Upper lobe of left lung (tissue), 6 donors: ENCODE results near the gene GRK1. TPM values are rescaled to one million over a fixed set of nuclear protein-coding genes. Genes with fewer than 3 reads are reported as not detected.

Source experiments
- ATAC-seq, 2 donors: fragments of 200-7000 bp; cut with Tn5 transposase; one replicate each; pipeline ENCODE4 v1.9.1; 2022; ENCODE audit warnings: mild to moderate bottlenecking in 2 of 2, moderate library complexity in 2 of 2; ENCODE audit not compliant: low FRiP score in 2 of 2
- DNase-seq, 2 donors: peaks; one replicate each; pipeline ENCODE4 v3.0.0-alpha.2; 2019 to 2020
- H3K27ac ChIP-seq, 4 donors: fragments of 200-600 bp; sonication (generic); one replicate each; pipeline ENCODE4 v1.5.1; 2016 to 2019
- H3K27me3 ChIP-seq, 4 donors: fragments of 200-600 bp; sonication (generic); one replicate each; pipeline ENCODE4 v1.5.1; 2017 to 2019
- H3K36me3 ChIP-seq, 4 donors: fragments of 200-600 bp; sonication (generic); one replicate each; pipeline ENCODE4 v1.5.1; 2016 to 2019
- H3K4me1 ChIP-seq, 4 donors: fragments of 200-600 bp; sonication (generic); one replicate each; pipeline ENCODE4 v1.5.1; 2018 to 2019
- H3K4me3 ChIP-seq, 4 donors: fragments of 200-600 bp; sonication (generic); one replicate each; pipeline ENCODE4 v1.5.1; 2017 to 2019; ENCODE audit warnings: mild to moderate bottlenecking in 2 of 4, moderate library complexity in 1 of 4
- H3K9me3 ChIP-seq, 4 donors: fragments of 200-600 bp; sonication (generic); one replicate each; pipeline ENCODE4 v1.5.1; 2018 to 2019
- CTCF ChIP-seq, 6 experiments: fragments of 450-650 bp in 4 of 6; fragments of 200-600 bp in 2 of 6; sonication (generic) in 2 of 6; IDR thresholded peaks; one replicate each; pipeline ENCODE4 v1.5.1; 2016 to 2019; ENCODE audit warnings: antibody characterized with exemption in 6 of 6
- EP300 ChIP-seq, 4 donors: sonication (generic); formaldehyde crosslinking; IDR thresholded peaks; one replicate each; pipeline ENCODE4 v1.5.1; 2017; ENCODE audit warnings: antibody characterized with exemption in 4 of 4, control low read depth in 2 of 4
- POLR2A ChIP-seq, 4 donors: fragments of 450-650 bp; IDR thresholded peaks; one replicate each; pipeline ENCODE4 v1.5.1; 2016 to 2017; ENCODE audit warnings: antibody characterized with exemption in 4 of 4, mild to moderate bottlenecking in 2 of 4
- POLR2AphosphoS5 ChIP-seq, 2 donors: sonication (generic); formaldehyde crosslinking; IDR thresholded peaks; one replicate each; pipeline ENCODE4 v1.5.1; 2017; ENCODE audit warnings: antibody characterized with exemption in 2 of 2
- WGBS, 2 donors: methylation state at CpG; one replicate each; pipeline ENCODE4 v1.1.5; 2017 to 2018; 5-methylcytosine and 5-hydroxymethylcytosine counted together
- total RNA-seq, 6 donors: library from RNA; depleted of rRNA in 4 of 6; stranded (reverse); fragments of >200 nt in 4 of 6; gene quantifications; one replicate each; pipeline versions ENCODE4 v1.1.0 to v1.2.1, GENCODE V29; 2016 to 2021
- donor health status: DM: no; HTN: no; CAD: no; lungs with moderate emphysema.
- donor health status: DM: no; HTN: yes; CAD: no; lungs with severe emphysema.

The GRK1 gene
- total RNA-seq, 6 donors from 2014 or later: 0.15 to 5.2 TPM; not detected in 4

GRCh38 chr13:113647351-113648215 lies 19.4 kb upstream of the GRK1 start:
- WGBS, 2 donors: 55 to 58% methylated on average over 34 to 41 of the region's 42 CpGs
- Histone ChIP-seq H3K9me3 (no peaks in the 10 kb centered on the region), H3K36me3 (no peaks in the 10 kb centered on the region), H3K4me1 (peaks cover 7 to 21% (median 15%) of the 10 kb centered on the region in 4 donors), H3K27me3 (no peaks in the 10 kb centered on the region), H3K27ac (peak overlapping the region; percentile 68 to 92 (median 80)), H3K4me3 (peak overlapping the region in 3 of 4 donors; percentile 11 to 39 (median 29))
- ATAC-seq (peak; percentile 84 to 90), DNase-seq (peak; percentile 92 to 97)
- TF ChIP-seq POLR2AphosphoS5 (IDR thresholded peaks at IDR 0.05) (peak; percentile 38 to 84), CTCF (IDR thresholded peaks at IDR 0.05) (no peak), POLR2A (IDR thresholded peaks at IDR 0.05) (peak in 2 of 4 donors; percentile 32 to 46), EP300 (IDR thresholded peaks at IDR 0.05) (peak in 1 of 4 donors; percentile 89)

DNA sequence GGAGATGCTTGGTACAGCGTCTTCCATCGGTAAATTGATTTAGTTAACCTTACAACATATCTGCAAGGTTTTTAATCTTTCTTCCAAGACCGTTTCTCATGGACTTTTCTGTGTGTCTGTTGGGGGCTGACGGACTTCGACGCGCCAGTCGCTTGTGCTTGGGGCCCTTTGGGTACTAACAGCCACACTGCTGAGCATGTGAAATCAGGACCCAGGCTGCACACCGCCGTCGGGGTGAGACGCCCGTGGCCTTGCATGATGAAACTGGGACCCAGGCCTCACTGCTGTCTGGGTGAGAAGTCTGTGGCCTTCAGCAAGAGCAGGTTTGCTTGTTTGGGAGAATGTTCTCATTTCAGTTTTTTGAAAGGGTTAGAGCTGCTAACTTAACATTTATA lies 18.8 kb upstream of the GRK1 start:
- H3K4me1 ChIP-seq: peaks cover 7 to 21% (median 16%) of the 10 kb centered on the region in 4 donors
- TF ChIP-seq POLR2AphosphoS5 (IDR thresholded peaks at IDR 0.05) (no peak), CTCF (IDR thresholded peaks at IDR 0.05) (no peak), POLR2A (IDR thresholded peaks at IDR 0.05) (no peak), EP300 (IDR thresholded peaks at IDR 0.05) (no peak)
- H3K27ac ChIP-seq: peak overlapping the region; percentile 68 to 92 (median 80)
- H3K27me3 ChIP-seq: no peaks in the 10 kb centered on the region
- no peak for ATAC-seq
- H3K4me3 ChIP-seq: peak overlapping the region in 3 of 4 donors; percentile 11 to 39 (median 29)
- no peaks in the 10 kb centered on the region for H3K36me3 ChIP-seq
- 84 to 87% methylated on average over 13 of the region's 13 CpGs for WGBS, 2 donors
- DNase-seq: peak; percentile 20 to 63
- no peaks in the 10 kb centered on the region for H3K9me3 ChIP-seq

- no peak overlapping the region for H3K4me3 ChIP-seq
- WGBS, 2 donors: 90 to 95% methylated on average over 17 of the region's 17 CpGs
- TF ChIP-seq POLR2A (IDR thresholded peaks at IDR 0.05) (no peak), CTCF (IDR thresholded peaks at IDR 0.05) (no peak), EP300 (IDR thresholded peaks at IDR 0.05) (no peak), POLR2AphosphoS5 (IDR thresholded peaks at IDR 0.05) (no peak)
- H3K9me3 ChIP-seq: no peaks in the 10 kb centered on the region
- no peaks in the 10 kb centered on the region for H3K36me3 ChIP-seq
- H3K4me1 ChIP-seq: peaks cover 7 to 21% (median 17%) of the 10 kb centered on the region in 4 donors
- no peaks in the 10 kb centered on the region for H3K27me3 ChIP-seq
- DNase-seq (peak; percentile 7 to 60), ATAC-seq (no peak)
- no peak overlapping the region for H3K27ac ChIP-seq
Measured at GRCh38 chr13:113649212-113649611, 17.8 kb upstream of the GRK1 start.

DNA sequence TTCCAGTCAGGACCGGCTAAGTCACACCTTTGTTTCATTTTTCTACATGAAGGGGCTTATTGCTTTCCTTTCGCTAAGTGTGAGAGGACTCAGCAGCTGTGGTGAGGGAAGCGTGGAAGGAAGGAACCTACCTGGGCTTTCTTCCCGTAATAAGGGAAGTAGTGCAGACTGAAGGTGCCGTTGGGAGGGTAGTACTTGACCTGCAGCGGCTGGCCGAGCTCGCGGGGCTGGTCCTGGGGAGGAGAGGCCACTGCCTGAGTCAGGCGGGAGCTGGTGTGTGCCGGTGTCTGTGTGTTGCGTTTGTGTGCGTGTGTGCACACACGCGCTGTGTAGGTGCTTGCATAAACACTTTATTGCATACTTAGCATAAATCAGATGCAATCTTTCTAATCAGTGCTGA lies 16.7 kb upstream of the GRK1 start:
- no peaks in the 10 kb centered on the region for H3K27me3 ChIP-seq
- DNase-seq (peak; percentile 67 to 80), ATAC-seq (peak in 1 of 2 donors; percentile 7)
- H3K27ac ChIP-seq: peak overlapping the region in 3 of 4 donors; percentile 0 to 58 (median 29)
- H3K9me3 ChIP-seq: no peaks in the 10 kb centered on the region
- H3K4me1 ChIP-seq: peaks cover 7 to 21% (median 15%) of the 10 kb centered on the region in 4 donors
- WGBS, 2 donors: 71 to 76% methylated on average over 15 of the region's 15 CpGs
- peak overlapping the region in 2 of 4 donors; percentile 5 to 23 for H3K4me3 ChIP-seq
- TF ChIP-seq POLR2AphosphoS5 (IDR thresholded peaks at IDR 0.05) (no peak), EP300 (IDR thresholded peaks at IDR 0.05) (no peak), POLR2A (IDR thresholded peaks at IDR 0.05) (no peak), CTCF (IDR thresholded peaks at IDR 0.05) (no peak)
- no peaks in the 10 kb centered on the region for H3K36me3 ChIP-seq
